Caki2 (cell line): ENCODE results near the gene KLHL26. TPM values are rescaled to one million over a fixed set of nuclear protein-coding genes. Genes with fewer than 3 reads are reported as not detected.
A peak's percentile ranks its signal among the peaks of the same experiment; 100 is the strongest.
"Not testable (repeated sequence)": the region's sequence is repeated elsewhere in the genome, so short reads cannot be mapped to it uniquely, and the experiment has no call there.

Experiments used
- DNase-seq: peaks from one replicate; pipeline ENCODE4 v3.0.0-alpha.2; 2015; ENCODE audit warnings: low read depth
- in situ Hi-C: cut with HindIII; loops from 2 replicates; pipeline ENCODE4 v1.10.0; 2016; ENCODE audit warnings: low sequenced_read_pairs, low pct_unique_long_range_greater_than_20kb, mixed read lengths
- total RNA-seq: library from RNA; depleted of rRNA; stranded (reverse); fragments of >200 nt; shearing (Covaris generic); gene quantifications from 2 replicates; pipeline ENCODE4 v1.2.3, GENCODE V29; 2014; ENCODE audit warnings: low replicate concordance

Gene KLHL26
- total RNA-seq, 1 experiment from 2014 or later = 11.2 TPM

DNA sequence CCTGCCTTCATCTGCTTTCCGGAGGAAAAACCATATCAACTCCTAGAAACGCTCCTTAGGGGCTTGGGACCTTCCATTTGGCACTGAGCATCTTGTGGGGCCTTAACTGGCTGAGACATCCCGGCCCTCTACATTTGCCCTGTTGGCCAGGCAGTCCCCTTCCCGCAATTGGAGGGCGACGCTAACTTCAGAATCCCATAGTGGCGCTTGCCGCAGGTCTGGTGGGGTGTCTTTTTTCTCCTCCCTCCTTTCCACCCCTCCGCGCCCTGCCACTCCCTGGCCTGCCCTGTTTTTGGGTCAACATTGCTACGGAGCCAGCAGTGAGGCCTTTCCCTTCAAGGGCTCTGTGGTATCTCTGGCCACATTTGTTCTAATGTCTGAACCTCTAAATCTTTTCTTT lies 33.1 kb downstream of the KLHL26 start:
- in situ Hi-C loops = no loop called here
- no peak for DNase-seq

DNA sequence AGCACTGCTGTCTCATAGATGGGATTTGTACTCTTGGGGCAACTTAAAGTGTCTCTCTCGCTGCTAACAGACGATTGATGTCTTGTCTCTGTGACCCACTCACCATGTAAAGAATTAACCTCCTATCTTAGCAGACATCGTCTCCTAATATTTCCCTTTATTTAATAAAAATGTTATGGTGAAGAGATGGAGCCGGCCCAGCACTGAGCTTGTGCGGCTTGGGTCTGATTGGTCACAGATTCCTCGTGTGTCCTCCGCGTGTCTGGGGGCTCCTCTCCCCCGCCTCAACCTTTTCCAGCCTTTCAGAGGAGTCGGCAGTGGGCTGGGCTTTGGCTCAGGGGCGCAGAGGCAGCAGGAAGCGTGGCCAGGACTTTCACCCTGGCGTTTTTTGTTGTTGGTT lies 33.5 kb downstream of the KLHL26 start:
- in situ Hi-C loops = no loop called here

DNA sequence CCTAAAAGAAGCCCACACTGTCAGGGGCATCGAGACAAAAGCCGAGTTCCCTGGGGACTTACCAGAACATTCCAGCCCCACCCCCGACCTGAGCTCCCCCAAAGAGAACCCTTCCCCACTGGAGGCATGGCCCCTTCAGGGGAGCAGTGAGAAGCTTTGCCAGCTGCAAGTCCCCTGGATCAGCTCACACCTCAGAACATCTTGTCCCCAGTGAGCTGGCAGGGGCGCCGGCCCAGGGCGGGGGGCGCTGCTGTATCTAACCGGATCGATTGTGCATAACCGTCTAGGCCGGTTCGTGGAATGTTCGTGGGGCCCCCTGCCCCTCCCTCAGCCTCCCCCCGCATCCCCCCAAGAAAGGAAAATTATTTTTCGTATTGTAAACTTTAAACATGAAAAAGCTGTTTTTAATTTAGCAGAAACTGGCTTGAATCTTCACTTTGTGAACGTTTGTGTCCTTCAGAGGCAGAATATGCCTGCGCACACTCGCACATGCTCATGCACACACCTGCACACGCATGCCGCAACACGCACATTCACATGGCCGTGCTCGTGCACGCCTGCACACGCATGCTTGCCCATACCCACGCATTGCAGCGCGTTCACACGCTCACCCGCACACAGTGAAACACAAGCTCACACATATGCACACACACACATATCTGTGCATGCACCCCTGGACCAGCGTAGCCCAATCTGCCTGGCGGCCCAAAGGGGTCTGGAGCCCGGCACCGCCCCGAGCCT lies 34.6 kb downstream of the KLHL26 start:
- no peak for DNase-seq
- in situ Hi-C loops = no loop called here

More for the DNA sequence above, 33.5 kb downstream of the KLHL26 start:
- DNase-seq = no peak

DNA sequence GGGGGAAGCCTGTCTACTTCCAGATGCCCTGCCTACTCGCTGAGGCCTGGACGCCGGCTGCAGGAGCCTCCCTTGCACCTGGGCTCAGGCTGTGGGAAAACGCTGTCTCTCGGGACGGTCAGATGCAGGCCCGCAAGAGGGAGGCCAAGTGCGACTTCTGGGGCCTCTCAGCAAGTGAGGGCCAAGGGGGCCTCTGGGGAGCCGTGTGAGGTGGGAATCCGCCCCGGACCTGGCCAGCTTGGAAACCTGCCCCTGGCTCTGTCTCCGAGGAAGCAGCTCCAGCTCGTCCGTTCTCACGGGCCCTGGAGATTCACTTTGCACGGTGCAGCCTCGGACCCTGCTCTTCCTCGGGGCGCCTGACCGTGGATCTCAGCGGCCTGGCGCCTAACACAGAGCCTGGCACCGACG lies 35.2 kb downstream of the KLHL26 start:
- in situ Hi-C loops = no loop called here
- no peak for DNase-seq

DNA sequence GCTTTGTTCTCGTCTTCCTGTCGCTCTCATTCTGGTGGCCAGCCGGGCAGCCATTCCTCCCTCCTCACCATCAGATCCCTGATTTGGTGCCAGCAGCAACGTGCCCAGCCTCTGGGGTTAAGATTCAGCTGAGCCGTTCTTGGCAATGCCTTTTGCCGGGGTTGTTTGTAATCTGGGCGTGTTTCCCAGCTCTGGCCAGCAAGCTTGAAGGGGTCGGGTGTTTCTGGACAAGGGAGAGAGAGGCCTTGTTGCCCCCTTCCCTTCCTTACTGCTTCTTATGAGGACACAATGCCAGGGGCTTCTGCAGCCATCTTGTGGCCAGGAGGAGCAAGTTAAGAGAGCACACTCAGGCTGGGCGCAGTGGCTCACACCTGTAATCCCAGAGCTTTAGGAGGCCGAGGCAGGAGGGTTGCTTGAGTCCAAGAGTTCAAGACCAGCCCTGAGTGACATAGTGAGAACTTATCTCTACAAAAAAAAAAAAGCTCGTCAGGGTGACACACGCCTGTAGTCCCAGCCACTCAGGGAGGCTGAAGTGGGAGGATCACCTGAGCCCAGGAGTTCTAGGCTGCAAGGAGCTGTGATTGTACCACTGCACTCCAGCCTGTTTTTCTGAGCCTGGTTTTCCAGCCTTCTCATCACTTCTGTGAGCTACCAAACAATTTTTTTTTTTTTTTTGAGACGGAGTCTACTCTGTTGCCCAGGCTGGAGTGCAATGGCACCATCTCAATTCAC lies 35.9 kb downstream of the KLHL26 start:
- DNase-seq = no peak
- in situ Hi-C loops = no loop called here

GRCh38 chr19:18674616-18675015 lies 37.8 kb downstream of the KLHL26 start:
- DNase-seq = no peak
- in situ Hi-C loops = no loop called here

GRCh38 chr19:18675779-18676178 lies 39.0 kb downstream of the KLHL26 start:
- no peak for DNase-seq
- in situ Hi-C loops = no loop called here

DNA sequence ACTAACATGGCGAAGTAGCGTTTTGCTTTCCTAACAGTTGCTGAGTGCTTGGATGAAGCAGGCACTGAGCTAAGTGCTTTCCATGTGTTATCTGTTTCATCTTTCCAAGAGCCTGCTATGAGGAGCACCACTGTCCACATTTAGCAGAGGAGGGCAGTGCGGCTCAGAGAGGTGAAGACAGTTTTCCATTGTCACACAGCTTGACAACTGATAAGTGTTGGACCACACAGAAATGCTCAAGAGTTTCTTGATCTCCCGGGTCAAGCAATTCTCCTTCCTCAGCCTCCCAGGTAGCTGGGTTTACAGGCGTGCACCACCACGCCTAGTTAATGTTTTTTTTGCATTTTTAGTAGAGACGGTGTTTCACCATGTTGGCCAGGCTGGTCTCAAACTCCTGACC lies 39.9 kb downstream of the KLHL26 start:
- in situ Hi-C loops = no loop called here
- DNase-seq = no peak

DNA sequence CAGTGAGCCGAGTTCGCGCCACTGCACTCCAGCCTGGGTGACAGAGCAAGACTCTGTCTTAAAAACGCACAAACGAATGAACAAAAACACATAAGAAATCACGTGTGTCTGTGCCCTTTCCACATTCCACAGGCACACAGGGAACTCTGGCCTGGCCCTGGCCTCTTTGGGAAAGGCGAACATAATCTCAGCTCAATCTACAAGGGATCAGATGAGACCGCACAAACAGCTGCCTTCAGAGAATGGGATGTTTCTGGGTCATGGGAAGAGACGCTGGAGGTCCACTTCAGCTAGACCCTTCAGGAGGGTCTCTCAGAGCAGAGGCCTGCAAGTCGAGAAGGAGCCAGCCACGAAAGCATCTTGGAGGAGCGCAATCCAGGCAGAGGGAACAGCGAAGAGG lies 40.3 kb downstream of the KLHL26 start:
- DNase-seq = no peak
- in situ Hi-C loops = no loop called here

DNA sequence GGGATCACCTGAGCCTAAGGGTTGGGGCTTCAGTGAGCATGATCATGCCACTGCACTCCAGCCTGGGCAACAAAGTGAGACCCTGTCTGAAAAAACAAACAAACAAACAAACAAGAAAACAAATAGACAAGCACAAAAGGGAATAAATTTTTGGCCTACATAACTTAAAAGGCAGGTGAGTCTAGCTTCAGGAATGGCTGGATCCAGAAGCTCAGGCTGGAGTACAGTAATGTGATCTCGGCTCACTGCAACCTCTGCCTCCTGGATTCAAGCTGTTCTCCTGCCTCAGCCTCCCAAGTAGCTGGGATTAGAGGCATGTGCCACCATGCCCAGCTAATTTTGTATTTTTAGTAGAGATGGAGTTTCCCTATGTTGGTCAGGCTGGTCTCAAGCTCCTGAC lies 43.3 kb downstream of the KLHL26 start:
- DNase-seq, in situ Hi-C loops: not testable (repeated sequence)

GRCh38 chr19:18682807-18683108 lies 45.9 kb downstream of the KLHL26 start:
- DNase-seq = no peak
- in situ Hi-C loops = no loop called here

DNA sequence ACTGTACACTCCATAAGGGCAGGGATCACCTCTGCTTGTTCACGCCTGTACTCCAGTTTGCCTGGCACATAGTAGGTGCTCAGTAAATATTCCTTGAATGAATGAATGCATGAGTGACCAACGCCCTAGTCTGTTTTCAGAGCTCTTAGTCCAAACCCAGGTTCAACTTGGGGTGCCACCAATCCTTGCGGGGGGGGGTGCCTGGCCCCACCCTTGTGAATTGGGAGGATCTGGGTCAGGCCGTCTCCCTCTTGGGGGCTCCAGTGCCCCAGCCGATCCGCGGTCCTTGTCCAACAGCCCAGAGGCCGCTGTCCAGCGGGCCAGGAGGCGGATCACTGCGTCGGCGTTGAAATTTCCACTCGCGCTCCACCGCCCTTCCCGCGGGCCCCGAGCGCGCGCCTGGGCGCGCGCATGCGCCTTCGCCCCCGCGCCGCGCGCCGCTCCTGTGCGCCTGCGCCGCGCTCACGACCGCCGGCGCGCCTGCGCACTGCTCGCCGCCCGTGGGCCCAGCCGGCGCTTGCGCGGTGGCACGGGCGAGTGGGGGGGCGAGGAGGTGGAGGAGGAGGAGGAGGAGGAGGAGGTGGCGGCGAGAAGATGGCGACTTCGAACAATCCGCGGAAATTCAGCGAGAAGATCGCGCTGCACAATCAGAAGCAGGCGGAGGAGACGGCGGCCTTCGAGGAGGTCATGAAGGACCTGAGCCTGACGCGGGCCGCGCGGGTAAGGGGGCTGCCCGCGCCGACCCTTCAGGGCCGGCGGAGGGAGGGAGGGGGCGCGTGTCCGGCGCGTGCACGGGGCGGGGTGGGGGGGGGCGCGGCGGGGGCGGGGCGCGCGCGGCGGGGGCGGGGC lies 46.5 kb downstream of the KLHL26 start, which contains the start of gene CRTC1:
Gene CRTC1 (plus strand): TSS at position 572 of the 849 bp plus-strand sequence. CDS start 23 bp downstream, at position 595.
- in situ Hi-C loops = no loop called here
- peak; percentile 83 for DNase-seq

GRCh38 chr19:18683958-18684641 lies 47.3 kb downstream of the KLHL26 start:
- in situ Hi-C loops = no loop called here

GRCh38 chr19:18684642-18684993 lies 47.8 kb downstream of the KLHL26 start:
- no peak for DNase-seq
- in situ Hi-C loops = no loop called here

More at GRCh38 chr19:18683958-18684641, 47.3 kb downstream of the KLHL26 start:
- no peak for DNase-seq

- no peak for DNase-seq
- in situ Hi-C loops = no loop called here
Observed at GRCh38 chr19:18685597-18686190, 48.9 kb downstream of the KLHL26 start.

GRCh38 chr19:18687740-18688465 lies 51.1 kb downstream of the KLHL26 start:
- DNase-seq = no peak
- in situ Hi-C loops = no loop called here

DNA sequence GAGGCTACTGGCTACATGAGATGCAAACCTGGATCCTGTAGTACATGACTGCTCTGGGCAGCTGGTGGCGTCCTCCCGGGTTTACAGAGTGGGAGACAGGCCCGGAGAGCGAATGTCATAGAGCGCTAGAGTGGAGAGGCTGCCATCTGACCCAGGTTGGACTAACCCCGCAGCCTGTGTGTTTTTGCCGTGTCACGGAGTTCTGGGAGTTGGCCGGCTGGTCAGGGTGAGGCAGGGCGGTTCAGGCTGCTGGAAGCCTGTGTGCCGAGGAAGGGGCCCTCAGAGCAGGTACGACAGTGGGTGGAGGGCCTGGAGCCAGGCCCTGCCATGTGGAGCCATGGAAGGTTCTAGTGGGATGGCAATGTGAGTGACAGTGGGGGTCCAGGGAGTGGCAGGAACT lies 59.2 kb downstream of the KLHL26 start:
- no peak for DNase-seq
- in situ Hi-C loops = no loop called here

- DNase-seq = no peak
- in situ Hi-C loops = no loop called here
Observed at GRCh38 chr19:18697680-18698079, 60.9 kb downstream of the KLHL26 start.
